GM19463 (cell line): ENCODE data around the gene VPS37B.
"Not testable (repeated sequence)": the region's sequence is repeated elsewhere in the genome, so short reads cannot be mapped to it uniquely, and the experiment has no call there.

Source experiments
- ATAC-seq: cut with Tn5 transposase; IDR thresholded peaks from one replicate; pipeline ENCODE4 v1.9.1; 2021; ENCODE audit warnings: mild to moderate bottlenecking, moderate library complexity; ENCODE audit not compliant: unreplicated experiment

Gene VPS37B, protein sequence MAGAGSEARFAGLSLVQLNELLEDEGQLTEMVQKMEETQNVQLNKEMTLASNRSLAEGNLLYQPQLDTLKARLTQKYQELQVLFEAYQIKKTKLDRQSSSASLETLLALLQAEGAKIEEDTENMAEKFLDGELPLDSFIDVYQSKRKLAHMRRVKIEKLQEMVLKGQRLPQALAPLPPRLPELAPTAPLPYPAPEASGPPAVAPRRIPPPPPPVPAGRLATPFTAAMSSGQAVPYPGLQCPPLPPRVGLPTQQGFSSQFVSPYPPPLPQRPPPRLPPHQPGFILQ

GRCh38 chr12:122895704-122896636 lies at the start of gene VPS37B:
TSS of gene VPS37B (minus strand) at chr12:122896124. CDS start at chr12:122896062, 62 bp downstream.
- peak; percentile 52 for ATAC-seq

GRCh38 chr12:122944605-122945592 lies 49.0 kb upstream of the VPS37B start:
- no peak for ATAC-seq

- ATAC-seq, result no peak
Measured at GRCh38 chr12:122943196-122943595, 47.3 kb upstream of the VPS37B start.

DNA sequence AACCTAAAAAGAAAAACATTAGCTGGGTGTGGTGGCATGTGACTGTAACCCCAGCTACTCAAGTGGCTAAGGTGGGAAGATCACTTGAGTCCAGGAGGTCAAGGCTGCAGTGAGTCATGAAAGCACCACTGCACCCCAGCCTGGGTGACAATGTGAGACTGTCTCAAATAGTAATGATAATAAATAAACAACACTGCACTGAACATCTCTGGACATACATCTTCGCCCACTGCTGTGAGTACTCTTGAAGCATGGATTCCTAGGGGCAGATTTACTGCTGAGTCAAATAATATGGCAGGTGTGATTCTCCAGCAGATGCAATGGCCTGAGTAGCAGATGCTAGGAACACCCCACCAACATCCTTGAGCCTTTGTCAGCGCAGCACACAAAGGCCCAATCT lies 46.7 kb upstream of the VPS37B start:
- no peak for ATAC-seq

GRCh38 chr12:122941351-122941750 lies 45.4 kb upstream of the VPS37B start:
- not testable (repeated sequence) for ATAC-seq

DNA sequence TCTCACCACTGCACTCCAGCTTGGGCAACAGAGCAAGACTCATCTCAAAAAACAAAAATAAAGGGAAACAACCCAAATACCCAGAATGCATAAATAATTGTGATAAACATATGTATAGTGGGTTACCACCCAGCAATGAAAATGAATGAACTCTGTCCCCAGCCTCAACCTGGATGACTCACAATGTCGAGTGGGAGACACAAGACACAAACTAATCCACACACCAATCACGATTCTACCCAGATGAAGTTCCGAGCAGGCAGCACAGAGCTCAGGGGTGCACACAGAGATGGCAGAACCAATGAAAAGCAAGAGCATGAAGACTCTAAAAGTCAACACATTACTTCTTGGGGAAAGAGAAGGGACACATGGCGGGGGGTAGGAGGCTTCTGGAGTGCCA lies 43.2 kb upstream of the VPS37B start:
- no peak for ATAC-seq

DNA sequence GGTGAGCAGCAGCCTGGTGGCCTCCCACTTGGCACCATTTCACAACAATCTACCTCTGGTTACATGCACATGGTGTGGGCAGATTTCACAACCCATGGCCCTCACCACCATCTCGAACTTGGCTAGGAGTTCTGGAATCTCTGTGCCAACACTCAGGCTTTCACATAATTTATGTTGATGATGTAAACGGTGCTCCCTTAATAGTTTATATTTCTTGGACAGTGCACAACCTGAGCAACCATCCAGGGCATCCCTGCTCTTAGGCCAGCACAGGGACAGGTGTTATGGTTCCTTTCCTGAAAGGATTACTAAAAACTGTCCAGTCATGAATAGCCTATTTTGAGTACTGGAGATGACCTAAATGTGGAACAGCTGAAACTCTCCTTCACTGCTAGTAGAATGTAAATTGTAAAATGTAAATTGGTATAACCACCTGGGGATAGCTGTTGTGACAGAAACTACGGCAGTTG lies 41.7 kb upstream of the VPS37B start:
- no peak for ATAC-seq

- no peak for ATAC-seq
Measured at GRCh38 chr12:122935318-122935717, 39.4 kb upstream of the VPS37B start.

DNA sequence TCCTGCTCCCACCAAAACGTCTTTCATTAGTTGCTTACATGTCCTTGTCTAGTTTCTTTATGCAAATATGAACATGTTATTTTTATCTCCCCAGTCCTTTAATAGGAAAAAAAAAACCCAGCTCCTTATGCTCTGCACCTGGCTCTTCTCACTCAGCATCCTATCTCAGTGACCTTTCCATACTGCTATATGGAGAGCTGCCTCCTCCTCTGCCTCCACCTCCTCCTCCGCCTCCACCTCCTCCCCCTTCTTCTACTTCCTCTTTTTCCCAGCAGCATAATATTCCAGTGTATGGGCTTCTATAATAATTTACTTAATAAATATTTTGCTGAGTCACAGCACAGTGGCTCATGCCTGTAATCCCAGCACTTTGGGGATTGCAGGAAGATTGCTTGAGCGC lies 38.8 kb upstream of the VPS37B start:
- ATAC-seq, result no peak

DNA sequence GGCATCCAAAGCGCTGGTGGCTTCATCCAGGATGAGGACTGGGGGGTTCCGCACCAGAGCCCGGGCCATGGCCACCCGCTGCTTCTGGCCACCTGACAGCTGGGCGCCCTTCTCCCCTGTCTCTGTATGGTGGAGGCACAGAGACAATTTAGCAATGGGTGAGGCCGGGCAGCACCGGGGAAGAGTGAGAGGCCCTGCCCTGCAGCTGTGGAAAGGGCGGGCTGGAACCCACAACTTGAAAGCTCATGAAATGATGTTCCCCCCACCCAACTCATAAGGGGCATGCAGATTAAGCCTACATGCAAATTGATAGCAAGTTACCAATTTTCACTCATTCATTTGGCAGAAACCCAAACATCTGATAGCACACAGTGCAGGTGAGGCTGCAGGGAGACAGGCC lies 36.3 kb upstream of the VPS37B start:
- ATAC-seq, result no peak

DNA sequence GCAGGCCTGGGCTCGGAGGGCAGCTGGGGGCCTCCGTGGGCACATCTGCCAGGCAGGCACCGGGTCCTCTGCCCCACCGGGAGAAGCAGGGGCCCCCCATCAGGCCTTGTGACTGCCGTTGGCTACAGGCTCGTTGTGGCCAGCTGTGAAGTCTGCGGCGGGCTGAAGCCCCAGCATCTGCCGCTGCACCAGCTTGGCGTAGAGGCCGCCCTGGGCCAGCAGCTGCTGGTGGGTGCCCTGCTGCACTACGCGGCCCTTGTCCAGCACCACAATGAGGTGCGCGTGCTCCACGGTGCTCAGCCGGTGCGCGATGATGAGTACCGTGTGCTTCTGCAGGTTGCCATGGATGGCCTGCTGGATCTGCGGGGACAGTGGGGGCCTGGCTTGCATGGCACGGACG lies 33.9 kb upstream of the VPS37B start:
- no peak for ATAC-seq

DNA sequence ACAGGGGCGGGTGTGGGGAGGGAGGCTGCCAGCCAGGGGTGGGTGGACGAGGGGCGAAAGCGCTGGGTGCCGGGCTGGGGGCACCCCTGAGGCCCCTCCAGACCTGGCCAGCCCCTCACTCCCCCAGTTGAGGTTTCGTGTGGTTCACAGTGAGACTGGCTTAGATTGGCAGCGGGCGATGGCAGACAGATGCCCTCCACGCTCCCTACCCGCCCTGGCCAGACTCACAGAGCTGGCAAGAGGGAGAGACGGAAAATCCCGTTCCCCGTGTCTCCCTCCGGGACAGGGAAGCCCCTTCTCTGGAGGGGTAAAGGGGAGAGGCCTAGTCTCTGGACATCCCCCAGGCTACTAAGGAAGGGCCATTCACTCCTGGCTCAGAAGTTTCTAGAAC lies 33.2 kb upstream of the VPS37B start:
- no peak for ATAC-seq

DNA sequence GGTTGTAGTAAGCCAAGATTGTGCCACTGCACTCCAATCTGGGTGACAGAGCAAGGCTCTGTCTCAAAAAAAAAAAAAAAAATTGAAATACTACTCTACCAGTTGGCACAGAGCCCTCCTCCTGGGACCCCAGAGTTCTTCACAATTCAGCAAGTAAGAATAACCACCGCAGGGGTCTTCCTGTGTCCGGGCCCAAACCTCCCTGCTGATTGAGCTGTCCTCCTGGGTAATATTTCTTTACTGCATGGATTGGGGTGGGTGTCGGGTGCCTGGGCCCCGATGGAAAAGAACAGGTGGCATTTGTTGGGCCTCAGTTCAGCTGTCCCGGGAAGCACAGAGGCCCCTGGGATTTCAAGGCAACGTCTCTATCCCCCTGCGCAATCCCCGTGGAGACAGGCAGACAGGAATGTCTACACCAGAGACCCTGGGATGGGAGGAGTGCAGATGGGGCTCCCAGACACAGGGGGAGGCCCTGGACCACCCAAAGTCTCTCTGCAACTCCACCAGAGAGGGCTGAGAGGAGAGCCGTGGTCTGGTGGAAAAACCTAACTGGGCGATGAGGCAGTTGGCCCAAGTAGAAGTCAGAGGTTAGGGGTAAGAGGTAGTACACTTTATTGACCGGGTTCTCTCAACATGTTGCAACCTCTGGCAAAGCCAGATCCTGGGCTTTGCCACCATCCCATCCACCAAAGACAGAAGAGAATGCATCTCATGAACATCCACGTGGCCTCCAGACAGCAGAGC lies 32.7 kb upstream of the VPS37B start:
- ATAC-seq, result no peak

- no peak for ATAC-seq
Measured at GRCh38 chr12:122927756-122928403, 32.0 kb upstream of the VPS37B start.

DNA sequence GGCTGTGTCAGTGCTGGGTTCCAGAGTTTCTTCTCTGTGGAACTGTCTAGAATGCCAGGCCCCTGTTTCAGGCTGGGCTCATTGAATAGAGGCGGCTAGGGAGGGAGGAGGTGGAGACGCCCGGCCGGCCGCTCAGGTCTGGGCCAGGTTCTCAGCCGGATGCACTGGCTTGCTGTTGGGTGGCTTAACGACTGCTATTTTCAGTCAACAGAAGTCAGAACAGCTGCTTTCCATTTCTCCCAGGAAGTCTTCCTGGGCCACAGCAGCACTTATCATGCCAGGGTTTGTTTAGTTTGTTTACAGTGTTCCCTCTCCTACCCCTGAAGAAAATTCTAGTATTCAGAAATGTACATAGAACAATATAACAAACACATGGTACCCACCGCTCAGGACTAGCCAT lies 26.0 kb upstream of the VPS37B start:
- no peak for ATAC-seq

GRCh38 chr12:122920687-122921086 lies 24.8 kb upstream of the VPS37B start:
- no peak for ATAC-seq

DNA sequence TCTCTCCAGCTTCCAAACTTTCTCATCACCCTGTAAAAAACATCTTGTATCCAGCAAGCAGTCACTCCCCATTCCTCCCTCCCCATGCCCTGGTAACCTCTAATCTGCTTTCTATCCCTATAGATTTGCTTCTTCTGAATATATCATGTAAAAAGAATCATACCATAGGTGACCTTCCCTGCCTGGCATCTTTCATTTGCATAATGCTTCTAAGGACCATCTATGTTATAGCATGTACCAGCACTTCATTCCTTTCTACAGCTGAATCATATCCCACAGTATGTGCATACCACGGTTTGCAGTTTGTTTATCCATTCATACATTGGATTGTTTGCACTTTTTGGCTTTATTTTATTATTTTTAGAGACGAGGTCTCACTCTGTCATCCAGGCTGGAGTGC lies 22.9 kb upstream of the VPS37B start:
- ATAC-seq, result no peak

DNA sequence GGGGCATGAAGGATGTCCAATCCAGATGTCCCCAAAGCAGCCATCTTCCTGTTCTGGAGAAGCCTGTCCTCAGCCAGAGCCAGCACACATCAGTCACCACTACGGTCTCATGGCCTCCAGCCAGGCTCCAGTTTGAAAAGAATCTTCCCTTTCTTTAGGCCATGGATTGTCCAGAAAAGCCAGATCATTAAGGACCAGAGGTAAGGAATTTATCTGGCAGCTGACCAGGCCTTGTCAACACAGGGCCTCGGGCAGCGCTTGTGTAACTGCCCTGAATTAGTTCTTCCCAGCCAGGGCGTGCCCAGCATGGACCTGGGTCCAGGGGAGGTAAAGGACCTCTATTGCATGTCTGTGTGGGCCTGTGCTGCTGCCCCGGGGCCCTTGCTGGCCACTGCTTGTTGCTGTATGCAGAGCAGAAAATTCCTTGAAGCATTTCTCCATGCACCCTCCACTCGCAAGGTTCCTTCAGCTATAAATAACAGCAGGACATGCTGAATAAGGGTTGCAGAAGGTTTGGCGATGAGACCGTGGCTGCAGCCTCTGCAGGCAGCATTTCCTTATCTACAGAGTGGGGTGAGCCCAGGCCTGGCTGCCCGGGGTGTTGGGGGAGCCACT lies 21.7 kb upstream of the VPS37B start:
- ATAC-seq, result no peak
